ENCODE data around the gene CNDP1.

The CNDP1 gene

DNA sequence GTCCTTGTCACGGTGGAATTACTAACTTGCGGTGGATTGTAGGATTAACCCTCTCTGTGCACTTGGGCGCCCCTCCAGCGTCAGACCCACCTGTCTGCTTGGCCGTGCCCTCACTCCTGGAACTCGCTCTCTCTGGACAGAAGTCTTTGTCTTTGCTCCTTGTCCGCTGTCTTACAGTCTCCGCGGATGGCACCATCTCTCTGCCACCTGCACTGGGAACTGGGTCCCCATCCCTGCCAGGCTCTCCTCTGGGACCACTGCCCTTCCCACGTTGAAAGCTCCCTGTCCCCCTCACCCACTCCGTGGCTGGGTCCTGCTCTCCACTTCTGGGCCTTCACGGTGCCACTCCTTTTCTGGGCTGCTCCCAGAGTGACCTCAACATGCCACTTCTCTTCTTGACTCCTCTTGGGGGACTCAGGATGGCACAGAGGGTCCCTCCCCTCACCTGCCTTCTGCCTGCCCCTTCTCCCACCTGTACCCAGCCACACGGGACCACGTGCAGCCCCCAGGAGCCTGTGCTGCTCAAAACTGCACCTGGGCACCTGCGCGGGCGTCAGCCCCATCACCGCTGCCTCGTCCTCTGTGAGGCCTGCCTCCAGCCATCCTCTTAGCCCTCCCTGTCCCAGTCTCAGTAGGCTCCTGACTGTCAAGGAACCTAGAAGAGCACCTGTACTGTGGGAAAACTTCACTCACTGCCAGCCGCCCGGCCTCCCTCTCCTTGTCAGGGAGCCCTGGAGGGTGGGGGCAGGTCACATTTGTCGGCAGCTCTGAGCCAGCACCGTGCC is 27.0 kb upstream of the CNDP1 start:
- DNase-seq (ENCODE audit: low spot score): no peak

- no peak for DNase-seq (ENCODE audit: low spot score)
Observed at GRCh38 chr18:74507927-74508326, 26.4 kb upstream of the CNDP1 start.

GRCh38 chr18:74508366-74508765 is 25.9 kb upstream of the CNDP1 start:
- DNase-seq (ENCODE audit: low spot score): no peak

DNA sequence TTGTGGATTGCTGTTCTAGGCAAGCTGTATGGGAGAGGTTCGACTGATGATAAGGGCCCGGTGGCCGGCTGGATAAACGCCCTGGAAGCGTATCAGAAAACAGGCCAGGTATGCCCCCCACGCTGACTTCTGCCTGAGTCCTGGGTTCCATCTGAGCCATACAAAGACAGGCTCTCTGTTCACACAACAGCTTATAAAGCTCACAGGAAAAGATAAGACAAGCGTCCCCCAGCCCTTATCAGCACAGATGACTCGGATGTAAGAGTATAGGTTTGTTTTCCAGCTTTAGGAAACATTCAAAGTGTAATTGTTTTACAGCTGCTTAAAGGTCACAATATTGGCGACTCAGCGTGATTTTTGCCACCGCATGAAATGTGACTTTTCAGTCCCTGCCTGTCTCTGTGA is 25.5 kb upstream of the CNDP1 start:
- no peak for DNase-seq (ENCODE audit: low spot score)

GRCh38 chr18:74509856-74510769 is 24.2 kb upstream of the CNDP1 start:
- no peak for DNase-seq (ENCODE audit: low spot score)

DNA sequence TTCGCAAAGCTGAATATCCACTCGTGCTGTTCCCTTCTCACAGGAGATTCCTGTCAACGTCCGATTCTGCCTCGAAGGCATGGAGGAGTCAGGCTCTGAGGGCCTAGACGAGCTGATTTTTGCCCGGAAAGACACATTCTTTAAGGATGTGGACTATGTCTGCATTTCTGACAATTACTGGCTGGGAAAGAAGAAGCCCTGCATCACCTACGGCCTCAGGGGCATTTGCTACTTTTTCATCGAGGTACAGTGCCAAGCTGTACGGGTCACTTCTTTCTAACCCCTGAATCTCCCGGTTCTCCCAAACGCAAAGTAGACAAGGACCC is 23.6 kb upstream of the CNDP1 start:
- no peak for DNase-seq (ENCODE audit: low spot score)

DNA sequence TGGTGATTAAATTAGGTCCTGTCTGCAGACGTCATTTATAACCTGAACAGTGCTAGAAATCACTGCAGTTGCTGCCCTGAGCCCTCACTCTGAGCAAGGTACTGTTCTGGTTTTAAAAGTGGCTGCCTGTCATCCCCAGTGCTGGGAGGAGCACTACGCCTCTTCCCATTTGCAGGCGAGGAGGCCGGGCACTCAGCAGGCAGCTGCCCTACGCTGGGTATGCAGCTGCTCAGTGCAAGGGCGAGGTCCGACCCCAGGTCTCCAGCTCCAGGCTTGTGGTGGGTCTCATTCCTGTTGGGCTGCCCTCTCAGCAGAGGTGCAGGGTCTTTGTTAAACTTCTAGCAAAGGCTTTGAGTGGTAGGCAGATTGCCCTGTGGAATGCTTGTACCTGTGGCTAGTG is 22.5 kb upstream of the CNDP1 start:
- no peak for DNase-seq (ENCODE audit: low spot score)

- no peak for DNase-seq (ENCODE audit: low spot score)
Observed at GRCh38 chr18:74512321-74513053, 21.8 kb upstream of the CNDP1 start.

GRCh38 chr18:74513149-74513882 is 21.0 kb upstream of the CNDP1 start:
- DNase-seq (ENCODE audit: low spot score): no peak

GRCh38 chr18:74513883-74514205 is 20.5 kb upstream of the CNDP1 start:
- DNase-seq (ENCODE audit: low spot score): no peak

DNA sequence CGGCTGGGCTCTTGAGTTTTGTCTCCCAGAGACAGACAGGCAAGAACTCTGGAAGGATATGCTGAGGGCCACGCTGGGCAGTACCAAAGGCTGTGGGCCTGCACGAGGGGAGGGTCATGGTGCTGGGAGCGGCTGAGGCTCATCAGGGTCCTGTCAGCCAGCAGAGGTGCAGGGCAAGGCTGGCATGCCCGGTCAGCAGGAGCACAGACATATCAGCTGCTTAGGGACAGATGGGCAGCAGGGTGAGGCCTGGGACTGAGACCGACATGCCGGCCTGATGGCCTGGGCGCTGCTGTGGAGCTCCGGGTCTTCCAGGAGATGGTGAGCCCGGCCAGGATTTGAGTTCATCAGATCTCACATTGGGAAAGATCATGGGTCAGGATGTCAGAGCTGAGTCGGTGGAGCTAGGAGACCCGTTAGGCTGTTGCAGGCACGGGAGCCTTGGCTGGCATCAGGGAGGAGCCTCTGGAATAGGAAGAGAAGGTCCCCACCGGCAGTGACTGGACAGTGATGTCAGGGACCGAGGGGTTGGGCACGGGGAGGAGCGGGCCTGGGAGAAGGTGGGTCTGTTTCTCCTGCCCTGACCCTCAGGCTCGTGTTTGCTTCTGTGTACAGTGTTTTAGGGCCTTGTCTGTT is 19.3 kb upstream of the CNDP1 start:
- DNase-seq (ENCODE audit: low spot score): no peak

GRCh38 chr18:74515620-74516231 is 18.6 kb upstream of the CNDP1 start:
- DNase-seq (ENCODE audit: low spot score): no peak

DNA sequence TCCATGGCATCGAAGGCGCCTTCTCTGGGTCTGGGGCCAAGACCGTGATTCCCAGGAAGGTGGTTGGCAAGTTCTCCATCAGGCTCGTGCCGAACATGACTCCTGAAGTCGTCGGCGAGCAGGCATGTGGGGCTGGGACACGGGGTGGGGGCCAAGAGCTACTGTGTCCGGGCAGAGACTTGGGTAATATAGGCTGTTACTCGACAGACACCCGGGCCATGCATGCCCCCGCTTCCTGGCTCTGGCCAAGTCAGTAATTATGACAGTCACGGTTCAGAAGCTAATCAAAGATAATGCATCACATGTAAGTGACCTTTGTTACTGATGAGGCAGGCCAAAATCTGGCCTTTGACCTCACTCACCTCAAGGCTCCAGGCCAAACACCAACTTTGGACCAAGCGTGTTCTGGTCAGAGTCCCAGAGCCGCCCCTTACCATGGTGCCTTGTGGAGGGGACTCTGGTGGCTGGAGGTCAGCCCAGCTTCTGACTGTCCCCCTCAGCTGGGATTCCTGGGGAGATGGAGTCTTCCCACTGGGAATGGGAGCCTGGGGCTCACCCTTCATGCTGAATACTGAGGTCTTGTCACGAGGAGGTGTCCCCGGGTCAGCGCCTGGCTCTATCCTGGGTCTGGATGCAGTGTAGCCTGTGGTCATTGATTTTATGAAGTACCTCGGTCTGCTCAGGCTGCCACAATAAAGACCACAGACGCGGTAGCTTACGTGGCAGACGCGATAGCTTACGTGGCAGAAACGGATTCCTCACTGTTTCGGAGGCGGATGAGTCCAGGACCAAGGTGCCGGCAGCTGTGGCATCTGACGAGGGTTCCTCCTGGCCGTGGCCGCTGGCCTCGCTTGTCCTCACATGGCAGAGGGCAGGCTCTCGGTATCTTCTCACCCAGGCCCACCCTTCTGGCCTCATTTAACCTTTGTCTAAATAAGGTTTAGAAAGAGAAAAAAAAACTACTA is 17.7 kb upstream of the CNDP1 start:
- DNase-seq (ENCODE audit: low spot score): no peak

DNA sequence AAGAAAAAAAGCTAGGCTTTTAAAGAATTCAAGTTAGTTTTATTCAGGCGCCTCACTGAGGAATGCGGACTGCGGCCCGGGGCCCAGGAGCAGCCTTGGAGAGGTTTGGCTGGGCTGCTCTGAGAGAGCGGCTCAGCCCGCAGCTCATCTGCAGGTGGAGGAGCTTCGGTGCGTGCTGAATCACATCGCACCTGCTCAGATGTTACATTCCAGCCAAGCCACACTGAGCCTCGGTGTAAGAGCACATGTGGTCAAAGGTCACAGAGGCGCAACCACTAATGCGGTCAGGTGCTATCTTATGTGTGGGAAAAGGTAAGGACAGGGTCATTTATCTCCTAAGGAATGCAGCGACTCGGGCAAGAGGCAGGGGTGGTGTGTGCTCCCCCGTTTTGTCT is 17.1 kb upstream of the CNDP1 start:
- DNase-seq (ENCODE audit: low spot score): no peak

DNA sequence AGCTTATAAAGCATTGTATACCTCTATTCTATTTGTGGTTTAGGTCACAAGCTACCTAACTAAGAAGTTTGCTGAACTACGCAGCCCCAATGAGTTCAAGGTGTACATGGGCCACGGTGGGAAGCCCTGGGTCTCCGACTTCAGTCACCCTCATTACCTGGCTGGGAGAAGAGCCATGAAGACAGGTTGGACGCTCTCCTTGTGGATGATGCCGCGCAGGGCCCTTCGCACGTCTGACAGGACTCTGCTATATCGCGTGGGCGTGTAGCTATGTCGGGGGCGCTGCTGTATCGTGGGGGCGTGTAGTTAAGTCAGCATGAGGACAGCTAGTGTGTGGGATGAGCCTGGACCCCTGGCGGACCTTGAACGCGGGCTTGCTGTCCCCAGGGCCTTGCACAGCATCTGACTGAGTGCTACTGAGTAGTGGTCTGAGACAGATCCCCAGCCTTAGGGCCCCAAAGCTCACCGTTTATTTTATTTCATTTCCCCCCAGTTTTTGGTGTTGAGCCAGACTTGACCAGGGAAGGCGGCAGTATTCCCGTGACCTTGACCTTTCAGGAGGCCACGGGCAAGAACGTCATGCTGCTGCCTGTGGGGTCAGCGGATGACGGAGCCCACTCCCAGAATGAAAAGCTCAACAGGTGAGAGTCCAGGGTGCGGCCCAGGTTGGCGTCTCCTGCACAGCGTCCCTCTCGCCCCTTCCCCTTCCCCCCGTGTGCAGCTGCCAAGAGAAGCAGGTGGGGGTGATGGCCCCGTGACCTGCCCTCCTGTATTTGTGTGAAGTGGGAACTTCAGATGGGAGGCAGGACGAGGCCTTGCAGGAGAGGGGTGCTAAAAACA is 15.6 kb upstream of the CNDP1 start:
- DNase-seq (ENCODE audit: low spot score): no peak

DNA sequence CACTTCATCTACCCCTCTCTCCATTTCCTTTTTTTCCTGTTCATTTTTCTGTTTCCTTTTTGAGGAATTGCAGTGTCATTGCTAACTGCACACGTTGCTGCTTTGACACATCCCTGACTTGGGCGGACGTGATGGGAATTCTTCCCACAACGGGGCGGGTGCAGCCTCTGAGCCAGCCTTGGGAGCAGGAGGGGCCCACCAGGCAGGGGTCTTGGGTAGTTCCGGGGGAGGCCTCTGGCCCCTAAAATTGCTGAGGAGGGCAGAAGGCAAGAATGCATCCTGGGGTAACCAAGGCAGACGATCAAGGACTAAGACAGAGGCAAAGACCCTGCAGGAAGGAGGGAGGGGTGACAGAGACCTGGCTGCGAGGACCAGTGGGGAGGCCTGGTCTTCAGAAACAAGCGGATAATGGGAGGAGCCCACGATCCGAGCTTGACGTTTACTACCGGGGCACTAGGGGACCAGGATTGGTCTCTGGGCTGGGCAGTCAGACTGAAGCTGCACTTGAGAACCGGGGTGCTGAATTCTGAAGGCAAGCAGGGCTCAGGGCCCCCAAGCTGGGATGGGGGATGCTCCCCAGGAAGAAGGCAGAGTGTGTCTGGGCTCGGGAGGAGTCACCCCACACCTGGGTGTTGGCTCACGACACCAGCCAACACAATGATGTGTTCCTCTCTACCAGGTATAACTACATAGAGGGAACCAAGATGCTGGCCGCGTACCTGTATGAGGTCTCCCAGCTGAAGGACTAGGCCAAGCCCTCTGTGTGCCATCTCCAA is 14.8 kb upstream of the CNDP1 start:
- DNase-seq (ENCODE audit: low spot score): no peak

DNA sequence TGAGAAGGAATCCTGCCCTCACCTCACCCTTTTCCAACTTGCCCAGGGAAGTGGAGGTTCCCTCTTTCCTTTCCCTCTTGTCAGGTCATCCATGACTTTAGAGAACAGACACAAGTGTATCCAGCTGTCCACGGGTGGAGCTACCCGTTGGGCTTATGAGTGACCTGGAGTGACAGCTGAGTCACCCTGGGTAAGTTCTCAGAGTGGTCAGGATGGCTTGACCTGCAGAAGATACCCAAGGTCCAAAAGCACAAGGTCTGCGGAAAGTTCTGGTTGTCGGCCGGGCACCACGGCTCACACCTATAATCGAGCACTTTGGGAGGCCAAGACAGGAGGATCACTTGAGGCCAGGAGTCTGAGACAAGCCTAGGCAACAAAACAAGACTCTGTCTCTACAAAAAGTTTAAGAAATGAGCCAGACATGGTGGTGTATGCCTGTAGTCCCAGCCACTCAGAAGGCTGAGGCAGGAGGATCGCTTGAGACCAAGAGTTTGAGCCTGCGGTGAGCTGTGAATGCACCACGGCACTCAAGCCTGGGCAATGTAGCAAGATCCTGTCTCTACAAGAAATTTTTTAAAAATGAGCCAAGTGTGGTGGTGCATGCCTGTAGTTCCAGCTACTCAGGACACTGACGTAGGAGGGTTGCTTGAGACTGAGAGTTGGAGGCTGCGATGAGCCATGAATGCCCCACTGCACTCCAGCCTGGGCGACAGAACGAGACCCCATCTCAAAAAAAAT is 14.0 kb upstream of the CNDP1 start:
- DNase-seq (ENCODE audit: low spot score): no peak
